Measurements from ENCODE around the gene PERCC1. TPM values are rescaled to one million over a fixed set of nuclear protein-coding genes. Genes with fewer than 3 reads are reported as not detected.

PERCC1 gene
- total RNA-seq, 4 donors from 2014 or later, result 1.2 TPM; not detected in 3

DNA sequence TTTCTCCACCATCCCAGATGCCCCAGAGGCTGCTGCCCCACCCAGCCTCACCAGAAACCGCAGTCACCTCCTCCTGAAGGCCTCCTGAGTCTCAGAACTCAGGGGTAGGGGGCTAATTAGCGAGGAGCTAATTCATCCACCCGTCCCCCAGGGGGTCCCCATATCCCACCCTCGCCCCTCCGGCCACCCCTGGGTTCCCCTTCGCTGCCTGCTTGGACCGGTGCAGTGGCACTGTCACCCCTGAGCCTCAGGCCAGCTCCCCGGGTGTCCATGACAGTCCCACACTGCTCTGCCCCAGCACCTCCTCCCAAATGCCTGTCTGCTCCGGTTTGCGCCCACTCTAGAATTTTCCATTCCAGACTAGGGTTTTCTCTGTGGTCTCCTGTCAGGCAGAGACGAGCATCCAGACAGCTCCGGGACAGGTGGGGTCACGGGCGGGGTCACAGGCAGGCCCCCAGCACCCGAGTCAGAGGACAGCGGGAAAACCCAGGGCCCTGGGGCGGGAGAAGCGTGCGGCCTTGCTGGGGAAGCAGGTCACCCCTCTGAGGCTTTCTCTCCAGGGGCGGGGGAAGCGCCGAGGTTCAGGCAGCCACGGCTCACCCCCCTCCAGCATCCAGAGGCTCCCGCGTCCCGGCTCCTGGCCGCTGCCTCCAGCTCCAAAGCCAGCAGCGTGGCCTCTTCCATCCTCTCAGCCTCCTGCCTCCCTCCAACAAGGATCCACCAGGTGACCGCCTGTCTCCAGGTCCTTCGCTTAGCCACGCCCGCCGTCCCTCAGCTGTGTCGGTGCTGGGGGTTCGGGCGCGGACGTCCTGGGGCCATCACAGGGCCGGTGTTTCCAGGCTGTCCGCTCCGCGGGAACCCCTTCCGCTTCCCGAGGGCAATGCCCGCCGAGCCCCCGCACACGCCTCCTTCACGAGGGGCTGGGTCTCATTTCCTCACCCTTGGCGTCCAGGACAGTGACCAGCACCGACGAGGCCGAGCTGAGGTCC is 3.1 kb upstream of the PERCC1 start:
- intact Hi-C loops (cut with DNase I; ENCODE audit: low total_unique reads), result no loop called here
- Histone ChIP-seq H3K27me3 (peaks cover 12% of the 10 kb centered on the region), H3K9me3 (no peaks in the 10 kb centered on the region), H3K4me1 (peaks cover 0 to 4% (median 2%) of the 10 kb centered on the region in 4 donors), H3K36me3 (no peaks in the 10 kb centered on the region), H3K4me3 (no peak overlapping the region), H3K27ac (no peak overlapping the region)
- WGBS, 2 donors (ENCODE audit: low coverage in 1 of 2), result 85% methylated on average over 40 of the region's 53 CpGs; no CpG with 5 or more reads in 1 of the 2 donors
- TF ChIP-seq POLR2AphosphoS5 (IDR thresholded peaks at IDR 0.05), result no peak
- TF ChIP-seq, protein P1, sequence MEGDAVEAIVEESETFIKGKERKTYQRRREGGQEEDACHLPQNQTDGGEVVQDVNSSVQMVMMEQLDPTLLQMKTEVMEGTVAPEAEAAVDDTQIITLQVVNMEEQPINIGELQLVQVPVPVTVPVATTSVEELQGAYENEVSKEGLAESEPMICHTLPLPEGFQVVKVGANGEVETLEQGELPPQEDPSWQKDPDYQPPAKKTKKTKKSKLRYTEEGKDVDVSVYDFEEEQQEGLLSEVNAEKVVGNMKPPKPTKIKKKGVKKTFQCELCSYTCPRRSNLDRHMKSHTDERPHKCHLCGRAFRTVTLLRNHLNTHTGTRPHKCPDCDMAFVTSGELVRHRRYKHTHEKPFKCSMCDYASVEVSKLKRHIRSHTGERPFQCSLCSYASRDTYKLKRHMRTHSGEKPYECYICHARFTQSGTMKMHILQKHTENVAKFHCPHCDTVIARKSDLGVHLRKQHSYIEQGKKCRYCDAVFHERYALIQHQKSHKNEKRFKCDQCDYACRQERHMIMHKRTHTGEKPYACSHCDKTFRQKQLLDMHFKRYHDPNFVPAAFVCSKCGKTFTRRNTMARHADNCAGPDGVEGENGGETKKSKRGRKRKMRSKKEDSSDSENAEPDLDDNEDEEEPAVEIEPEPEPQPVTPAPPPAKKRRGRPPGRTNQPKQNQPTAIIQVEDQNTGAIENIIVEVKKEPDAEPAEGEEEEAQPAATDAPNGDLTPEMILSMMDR (IDR thresholded peaks at IDR 0.05), result no peak
- no peak for TF ChIP-seq POLR2A (IDR thresholded peaks at IDR 0.05)
- no peak for TF ChIP-seq EP300 (IDR thresholded peaks at IDR 0.05; ENCODE audit: low read depth)
- DNase-seq, result no peak
- in situ Hi-C loops (cut with MboI; ENCODE audit: low pct_ligation_motif_present in 1 of 4, low pct_unique_long_range_greater_than_20kb in 1 of 4, low sequenced_read_pairs in 3 of 4), result no loop called here

DNA sequence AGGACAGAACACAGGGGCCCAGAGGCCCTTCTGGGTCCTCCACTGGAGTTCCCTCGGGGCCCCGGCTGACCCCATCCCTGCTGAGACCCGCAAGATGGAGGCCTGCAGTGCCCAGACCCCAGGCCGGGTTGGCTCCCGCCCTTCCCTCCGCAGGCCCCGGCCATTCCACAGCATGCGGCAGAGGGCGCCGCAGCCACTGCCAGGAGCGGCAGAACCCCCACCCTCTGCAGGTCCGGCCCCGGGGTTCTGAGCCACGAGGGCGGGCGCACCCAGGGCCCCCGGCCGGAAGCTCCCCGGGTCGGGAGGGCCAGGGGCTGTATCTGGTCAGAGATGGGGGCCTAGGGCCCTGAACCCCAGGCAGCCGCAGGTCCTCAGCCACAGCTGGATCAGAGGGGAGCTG is 2.4 kb upstream of the PERCC1 start:
- no peak overlapping the region for H3K27ac ChIP-seq
- TF ChIP-seq, protein P1 (IDR thresholded peaks at IDR 0.05), result peak; percentile 10 to 33 (median 30)
- TF ChIP-seq EP300 (IDR thresholded peaks at IDR 0.05; ENCODE audit: low read depth), result no peak
- H3K36me3 ChIP-seq, result no peaks in the 10 kb centered on the region
- peaks cover 0 to 4% (median 2%) of the 10 kb centered on the region in 4 donors for H3K4me1 ChIP-seq
- in situ Hi-C loops (cut with MboI; ENCODE audit: low pct_ligation_motif_present in 1 of 4, low pct_unique_long_range_greater_than_20kb in 1 of 4, low sequenced_read_pairs in 3 of 4) (no loop called here), intact Hi-C loops (cut with DNase I; ENCODE audit: low total_unique reads) (no loop called here)
- H3K27me3 ChIP-seq, result peaks cover 14% of the 10 kb centered on the region
- 16% methylated on average over 18 of the region's 21 CpGs; no CpG with 5 or more reads in 1 of the 2 donors for WGBS, 2 donors (ENCODE audit: low coverage in 1 of 2)
- H3K9me3 ChIP-seq, result no peaks in the 10 kb centered on the region
- no peak overlapping the region for H3K4me3 ChIP-seq
- DNase-seq, result no peak

- TF ChIP-seq EP300 (IDR thresholded peaks at IDR 0.05; ENCODE audit: low read depth), result no peak
- TF ChIP-seq, protein P1 (IDR thresholded peaks at IDR 0.05), result no peak
- no peak for TF ChIP-seq POLR2AphosphoS5 (IDR thresholded peaks at IDR 0.05)
- TF ChIP-seq POLR2A (IDR thresholded peaks at IDR 0.05), result no peak
- H3K9me3 ChIP-seq, result no peaks in the 10 kb centered on the region
Observed at GRCh38 chr16:1429012-1429411, 1.9 kb upstream of the PERCC1 start.

DNA sequence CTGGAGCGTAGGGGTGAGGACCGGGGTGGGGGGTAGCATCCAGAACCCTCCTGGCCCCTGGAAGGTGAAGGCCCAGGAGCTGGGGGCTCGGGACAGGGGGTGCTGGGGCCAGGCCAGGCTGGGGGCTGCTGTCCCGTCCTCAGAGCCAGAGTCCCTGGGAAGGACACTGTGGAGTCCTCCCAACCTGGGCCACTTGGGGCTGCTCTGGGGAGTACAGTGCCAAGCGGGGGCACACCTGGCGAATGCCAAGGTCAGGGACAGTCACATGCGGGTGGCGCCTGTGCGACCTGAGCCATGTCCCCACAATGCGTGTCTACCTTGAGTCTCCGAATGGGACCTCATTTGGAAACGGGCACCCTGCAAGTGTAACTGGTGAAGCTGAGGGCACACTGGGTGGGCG is 1.2 kb upstream of the PERCC1 start:
- Histone ChIP-seq H3K27ac (no peak overlapping the region), H3K9me3 (no peaks in the 10 kb centered on the region), H3K4me3 (no peak overlapping the region), H3K4me1 (peaks cover 0 to 4% (median 2%) of the 10 kb centered on the region in 4 donors), H3K36me3 (no peaks in the 10 kb centered on the region), H3K27me3 (peaks cover 19% of the 10 kb centered on the region)
- 72% methylated on average over 11 of the region's 13 CpGs; no CpG with 5 or more reads in 1 of the 2 donors for WGBS, 2 donors (ENCODE audit: low coverage in 1 of 2)
- in situ Hi-C loops (cut with MboI; ENCODE audit: low pct_ligation_motif_present in 1 of 4, low pct_unique_long_range_greater_than_20kb in 1 of 4, low sequenced_read_pairs in 3 of 4), result no loop called here
- intact Hi-C loops (cut with DNase I; ENCODE audit: low total_unique reads), result no loop called here
- no peak for TF ChIP-seq POLR2AphosphoS5 (IDR thresholded peaks at IDR 0.05)
- no peak for TF ChIP-seq POLR2A (IDR thresholded peaks at IDR 0.05)
- TF ChIP-seq EP300 (IDR thresholded peaks at IDR 0.05; ENCODE audit: low read depth), result no peak
- TF ChIP-seq, protein P1 (IDR thresholded peaks at IDR 0.05), result no peak
- no peak for DNase-seq

More at GRCh38 chr16:1429012-1429411, 1.9 kb upstream of the PERCC1 start:
- H3K36me3 ChIP-seq, result no peaks in the 10 kb centered on the region
- in situ Hi-C loops (cut with MboI; ENCODE audit: low pct_ligation_motif_present in 1 of 4, low pct_unique_long_range_greater_than_20kb in 1 of 4, low sequenced_read_pairs in 3 of 4) (no loop called here), intact Hi-C loops (cut with DNase I; ENCODE audit: low total_unique reads) (no loop called here)
- DNase-seq, result no peak
- no peak overlapping the region for H3K4me3 ChIP-seq
- WGBS, 2 donors (ENCODE audit: low coverage in 1 of 2), result 20 to 70% methylated on average over 2 to 11 of the region's 11 CpGs
- peaks cover 0 to 4% (median 2%) of the 10 kb centered on the region in 4 donors for H3K4me1 ChIP-seq
- peaks cover 19% of the 10 kb centered on the region for H3K27me3 ChIP-seq
- no peak overlapping the region for H3K27ac ChIP-seq
